GM21447 (cell line): ENCODE measurements around the gene IFNAR1.

Source experiments
- ATAC-seq: cut with Tn5 transposase; IDR thresholded peaks from one replicate; pipeline ENCODE4 v1.9.1; 2021; ENCODE audit not compliant: unreplicated experiment

IFNAR1 gene

DNA sequence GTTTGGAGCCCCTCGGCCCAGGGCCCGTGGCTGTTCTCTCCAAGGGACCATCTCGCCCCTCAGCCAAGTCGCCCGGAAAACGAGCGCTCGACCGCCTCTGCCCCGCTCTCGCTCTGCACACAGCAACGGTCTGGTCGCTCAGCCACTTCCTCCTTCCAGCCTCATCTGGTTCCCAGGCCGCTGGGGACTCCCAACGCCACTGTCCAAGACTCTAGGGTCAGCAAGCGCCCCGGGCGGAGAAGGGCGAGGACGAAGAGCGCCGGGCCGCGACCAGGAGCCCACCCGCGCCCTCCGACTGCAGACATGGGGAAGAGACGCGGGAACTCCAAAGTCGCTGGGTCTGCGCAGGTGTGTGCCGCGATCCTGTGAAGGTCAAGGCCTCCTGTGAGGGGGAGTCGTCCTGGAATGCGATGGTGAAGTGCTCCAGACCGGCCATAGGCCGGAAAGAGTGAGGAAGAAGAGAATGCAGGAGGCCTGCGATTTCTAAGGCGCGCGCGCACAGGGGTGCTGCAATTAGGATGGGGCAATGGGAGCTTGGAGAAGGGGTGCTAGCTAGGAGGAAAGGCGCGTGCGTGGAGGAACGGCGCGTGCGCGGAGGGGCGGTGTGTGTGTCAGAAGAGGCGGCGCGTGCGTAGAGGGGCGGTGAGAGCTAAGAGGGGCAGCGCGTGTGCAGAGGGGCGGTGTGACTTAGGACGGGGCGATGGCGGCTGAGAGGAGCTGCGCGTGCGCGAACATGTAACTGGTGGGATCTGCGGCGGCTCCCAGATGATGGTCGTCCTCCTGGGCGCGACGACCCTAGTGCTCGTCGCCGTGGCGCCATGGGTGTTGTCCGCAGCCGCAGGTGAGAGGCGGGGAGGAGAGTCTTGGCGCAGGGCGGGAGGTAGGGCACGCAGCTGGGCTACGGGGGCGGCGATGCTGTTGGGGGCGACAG is at the start of gene IFNAR1:
Gene IFNAR1, plus strand, starts transcription at position 680 of the 931 bp plus-strand sequence. Its CDS starts 86 bp downstream, at position 766.
- ATAC-seq = peak; percentile 80

DNA sequence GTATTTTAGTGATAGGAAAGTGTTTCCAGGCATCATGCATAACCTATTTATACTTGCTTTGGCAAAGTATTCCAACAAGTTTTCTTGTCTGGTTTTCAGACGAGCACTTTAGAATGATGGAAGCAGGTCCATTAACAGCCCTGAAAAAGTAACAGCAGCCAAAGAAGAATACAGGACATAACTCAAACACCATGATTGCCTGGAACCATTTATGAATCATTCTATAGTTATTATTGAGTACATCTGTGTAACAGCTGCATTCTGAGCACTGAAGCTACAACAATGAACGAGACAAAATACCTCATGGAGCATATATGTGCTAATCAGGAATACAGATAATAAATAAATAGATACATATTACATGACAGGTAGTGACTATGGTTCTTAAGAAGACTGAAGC is 46.0 kb upstream of the IFNAR1 start:
- no peak for ATAC-seq

DNA sequence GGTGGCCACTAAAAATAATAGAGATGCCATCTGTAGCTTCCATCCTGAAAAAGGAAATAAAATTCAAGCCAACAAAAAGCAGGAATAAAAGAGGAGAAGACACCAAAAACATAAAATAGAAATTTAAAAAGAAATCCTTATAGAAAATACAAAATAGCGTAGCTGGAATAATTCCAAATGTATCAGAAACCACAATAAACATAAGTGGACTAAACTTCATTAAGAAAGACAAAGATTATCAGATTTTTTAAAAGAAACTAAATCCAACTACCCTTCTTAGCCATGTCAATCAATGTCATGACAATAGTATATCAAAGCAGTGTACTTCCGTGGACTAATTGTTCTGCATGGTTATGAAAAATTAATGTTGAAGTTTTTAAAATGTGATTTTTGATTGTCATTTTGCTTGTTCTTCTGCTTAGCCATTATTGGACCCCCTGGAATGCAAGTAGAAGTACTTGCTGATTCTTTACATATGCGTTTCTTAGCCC is 45.4 kb upstream of the IFNAR1 start:
- ATAC-seq = no peak

DNA sequence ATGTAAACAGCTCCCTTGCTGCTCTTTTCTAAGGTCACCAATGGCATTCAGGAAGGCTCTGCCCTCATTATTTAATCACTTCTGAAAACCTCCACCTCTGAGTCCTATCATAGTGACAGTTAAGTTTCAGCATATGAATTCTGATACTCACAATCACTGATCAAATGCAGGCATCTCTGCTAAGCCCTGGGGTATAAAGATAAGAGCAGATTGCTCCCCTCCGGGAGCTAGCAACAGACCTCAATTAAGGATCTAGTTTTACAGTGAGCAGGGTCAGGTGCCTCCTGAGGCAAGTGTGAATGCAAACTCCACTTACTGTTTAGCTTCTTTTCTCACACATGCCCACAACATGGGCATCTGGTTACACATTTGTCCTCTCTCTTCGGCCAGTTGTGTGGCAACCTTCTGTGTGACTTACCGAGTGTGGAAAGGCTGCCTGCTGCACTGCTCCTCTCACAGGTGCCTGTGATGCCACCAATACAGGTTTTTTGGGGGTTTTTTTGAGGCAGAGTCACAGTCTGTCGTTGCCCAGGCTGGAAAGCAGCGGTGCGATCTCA is 43.6 kb upstream of the IFNAR1 start:
- ATAC-seq = no peak

DNA sequence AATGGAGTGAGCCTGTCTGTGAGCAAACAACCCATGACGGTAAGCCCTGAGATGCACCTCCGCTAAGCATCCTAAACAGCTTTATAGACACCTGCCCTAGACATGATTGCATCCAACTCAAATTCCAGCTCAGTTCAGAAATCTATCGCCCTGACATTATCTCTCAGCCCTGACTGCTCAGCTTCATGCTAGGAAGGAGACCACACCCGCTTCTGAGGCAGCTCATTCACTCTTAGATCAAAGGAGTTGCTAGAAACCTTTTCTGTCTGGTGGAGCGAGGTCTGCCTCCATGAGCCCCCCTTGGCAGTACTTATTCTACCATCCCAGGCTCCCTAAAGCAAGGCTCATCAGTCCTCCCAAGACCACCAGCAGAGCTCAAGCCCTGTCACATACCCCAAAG is 41.6 kb upstream of the IFNAR1 start:
- ATAC-seq = no peak

DNA sequence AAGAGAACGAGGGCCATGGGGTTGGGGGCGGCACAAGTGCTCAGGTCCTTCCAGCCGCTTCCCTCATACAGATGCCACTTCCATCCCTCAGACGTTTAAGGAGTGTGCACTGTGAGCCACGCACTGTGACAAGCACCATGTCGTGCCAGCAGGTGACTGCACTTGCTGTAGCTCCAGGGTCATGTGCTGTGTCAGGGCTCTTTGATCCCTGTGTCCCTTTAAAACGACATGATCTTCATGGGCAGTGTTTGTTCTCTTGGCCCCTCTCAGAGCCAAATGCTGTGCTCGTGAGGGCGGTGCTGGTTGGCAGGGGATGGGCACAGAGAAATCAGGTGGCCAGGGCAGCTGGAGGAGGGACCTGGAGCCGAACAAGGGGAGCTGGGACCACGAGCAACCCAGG is 38.7 kb upstream of the IFNAR1 start:
- ATAC-seq = no peak

DNA sequence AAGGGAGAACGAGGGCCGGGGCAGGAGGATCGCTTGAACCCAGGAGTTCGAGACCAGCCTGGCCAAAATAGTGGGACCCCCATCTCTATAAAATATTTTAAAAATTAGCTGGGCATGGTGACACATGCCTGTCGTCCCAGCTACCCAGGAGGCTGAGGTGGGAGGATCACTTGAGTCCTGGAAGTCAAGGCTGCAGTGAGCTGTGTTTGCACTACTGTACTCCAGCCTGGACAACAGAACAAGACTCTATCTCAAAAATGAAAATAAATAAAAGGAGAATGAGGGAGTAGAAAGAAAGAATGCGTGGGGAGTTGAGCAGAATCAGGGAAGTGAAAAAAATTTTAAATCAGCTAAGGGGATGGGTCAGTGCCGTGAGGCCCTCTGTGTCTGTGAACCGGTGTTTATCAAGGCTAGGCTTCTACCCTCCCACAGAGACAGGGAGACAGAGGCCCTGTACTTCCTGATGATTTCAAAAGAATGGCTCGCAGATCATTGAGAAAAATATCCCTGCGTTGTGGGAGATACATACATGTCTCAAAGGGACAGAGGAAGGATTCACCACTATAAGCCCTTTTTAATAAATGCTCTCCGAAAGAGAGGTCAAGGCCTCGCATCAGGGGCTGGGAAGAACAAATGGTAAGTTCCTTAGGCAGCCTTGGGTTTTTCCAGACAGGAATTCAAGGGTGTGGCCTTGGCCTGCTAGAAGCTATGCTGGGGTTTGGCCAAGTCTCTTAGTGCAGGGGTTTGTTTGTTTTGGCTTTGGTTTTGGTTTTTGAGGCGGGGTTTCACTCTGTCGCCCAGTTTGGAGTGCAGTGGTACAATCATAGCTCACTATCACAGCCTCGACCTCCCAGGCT is 37.9 kb upstream of the IFNAR1 start:
- no peak for ATAC-seq

DNA sequence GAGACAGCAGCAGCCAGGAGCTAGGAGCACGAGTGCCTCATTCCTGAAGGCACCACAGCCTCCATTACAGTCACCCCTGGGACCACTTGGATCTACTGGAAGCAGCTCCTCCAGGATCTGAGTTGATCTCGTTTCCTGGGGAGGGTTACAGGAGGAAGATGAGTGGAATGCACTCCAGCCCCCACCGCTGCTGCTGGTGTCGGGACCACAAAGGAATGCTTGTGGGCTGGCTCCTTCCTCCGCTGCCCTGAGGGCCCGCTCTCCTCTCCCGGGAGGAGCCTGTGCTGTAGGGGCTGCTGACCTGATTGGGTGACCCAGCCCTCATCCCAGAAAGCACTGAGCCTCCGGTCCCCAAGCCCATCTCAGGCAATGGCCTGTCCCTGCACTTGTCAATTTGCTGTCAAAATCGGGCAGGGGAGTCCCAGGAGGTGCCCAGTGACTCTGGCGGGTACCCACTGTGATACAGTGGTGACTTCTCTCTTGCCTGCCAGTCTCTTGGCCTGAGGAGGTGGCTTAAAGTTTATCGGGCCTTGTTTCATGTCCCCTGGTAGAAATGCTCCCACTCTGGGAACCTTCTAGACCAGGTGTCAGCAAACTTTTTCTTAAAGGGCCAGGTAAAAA is 35.5 kb upstream of the IFNAR1 start:
- ATAC-seq = no peak

DNA sequence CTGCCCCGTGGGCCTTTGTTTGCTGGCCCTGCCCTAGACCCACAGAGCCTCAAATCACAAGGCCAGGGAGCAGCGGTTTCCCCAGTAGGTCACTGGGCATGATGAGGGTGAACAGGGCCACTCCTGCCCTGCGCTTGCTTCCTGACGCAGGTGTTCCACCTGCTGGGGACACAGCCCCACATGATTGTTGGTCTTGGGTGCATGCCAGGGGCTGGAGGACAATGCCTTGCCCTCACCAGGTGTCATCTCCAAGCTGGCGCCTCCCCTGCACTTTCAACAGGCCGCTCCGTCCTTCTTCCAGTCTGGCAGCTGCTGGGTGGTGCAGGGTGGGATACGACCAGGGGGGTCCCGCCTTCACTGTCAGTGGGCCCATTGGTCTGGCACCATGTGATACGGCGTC is 34.3 kb upstream of the IFNAR1 start:
- no peak for ATAC-seq

DNA sequence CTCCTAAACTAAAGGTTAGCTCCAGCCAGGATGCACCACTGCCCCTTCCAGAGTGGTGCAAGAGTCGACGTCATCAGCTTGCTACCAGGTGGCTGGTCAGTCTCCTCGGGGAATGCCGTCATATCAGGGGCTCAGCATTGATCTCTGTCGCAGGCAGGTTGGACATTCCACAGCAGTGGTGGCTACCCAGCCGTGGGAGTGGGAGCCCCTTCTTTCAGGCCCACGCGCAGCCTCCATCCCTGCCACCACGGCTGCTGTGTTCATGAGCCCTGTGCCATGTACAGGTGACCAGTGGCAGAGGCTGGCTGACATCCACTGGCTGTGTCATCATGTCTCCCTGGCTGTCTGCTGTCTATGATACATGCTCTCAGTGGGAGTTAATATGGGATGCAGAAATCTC is 33.1 kb upstream of the IFNAR1 start:
- ATAC-seq = no peak

DNA sequence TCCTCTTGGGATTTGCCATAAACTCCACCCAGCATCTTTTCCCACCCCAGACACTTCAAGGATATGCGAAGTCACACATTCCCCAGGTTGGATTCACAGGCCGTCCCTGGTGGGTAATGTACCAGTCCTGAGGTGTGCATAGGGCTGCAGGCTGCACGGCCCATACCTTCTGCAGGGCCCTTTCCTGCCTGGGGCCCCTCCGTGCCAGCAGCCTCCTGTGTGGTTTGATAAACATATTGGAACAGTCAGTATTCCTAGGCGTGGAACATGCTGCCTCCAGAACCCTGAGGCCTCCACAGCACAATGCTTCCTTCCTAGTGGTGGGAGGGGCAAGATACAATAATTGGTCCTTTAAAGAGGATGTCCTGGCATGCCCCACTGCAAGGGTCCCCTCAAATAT is 32.0 kb upstream of the IFNAR1 start:
- no peak for ATAC-seq

DNA sequence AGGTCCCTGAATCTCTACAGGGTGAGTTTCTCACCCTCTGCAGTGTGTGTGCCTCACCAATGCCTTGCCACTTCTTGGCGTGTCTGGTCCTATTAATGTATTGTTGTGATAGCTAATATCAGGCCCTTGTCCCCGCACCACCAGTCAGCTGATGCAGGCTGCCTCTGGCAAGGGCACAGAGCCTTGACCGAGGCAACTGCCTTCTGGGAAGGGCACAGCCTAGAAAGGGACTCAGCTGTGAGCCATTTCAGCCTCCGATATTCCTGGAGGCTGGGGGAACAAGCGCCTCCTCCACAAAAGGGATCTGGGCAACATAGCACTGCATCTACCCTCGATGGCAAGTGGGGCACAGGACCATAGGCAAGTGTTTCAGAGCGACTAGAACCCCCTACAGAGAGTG is 31.6 kb upstream of the IFNAR1 start:
- no peak for ATAC-seq

DNA sequence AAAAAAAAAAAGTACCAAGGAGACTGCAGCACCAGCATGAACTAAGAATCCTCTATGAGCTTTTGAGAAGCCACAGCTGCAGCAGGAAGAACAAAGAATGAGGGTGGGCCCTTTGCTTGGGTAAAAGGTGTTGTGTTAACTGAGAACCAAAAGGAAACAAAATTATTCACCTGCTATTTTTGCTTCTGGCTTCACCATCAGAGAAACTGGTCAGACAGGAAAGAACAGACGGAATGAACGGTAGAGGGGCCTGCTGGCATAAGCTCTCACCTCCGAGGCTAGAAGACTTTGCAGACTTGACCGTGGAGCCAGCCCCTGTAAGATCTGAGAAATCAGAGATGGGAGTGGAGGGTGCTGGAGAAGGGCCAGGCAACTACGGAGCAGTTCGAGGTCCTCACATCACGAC is 31.0 kb upstream of the IFNAR1 start:
- ATAC-seq = no peak

DNA sequence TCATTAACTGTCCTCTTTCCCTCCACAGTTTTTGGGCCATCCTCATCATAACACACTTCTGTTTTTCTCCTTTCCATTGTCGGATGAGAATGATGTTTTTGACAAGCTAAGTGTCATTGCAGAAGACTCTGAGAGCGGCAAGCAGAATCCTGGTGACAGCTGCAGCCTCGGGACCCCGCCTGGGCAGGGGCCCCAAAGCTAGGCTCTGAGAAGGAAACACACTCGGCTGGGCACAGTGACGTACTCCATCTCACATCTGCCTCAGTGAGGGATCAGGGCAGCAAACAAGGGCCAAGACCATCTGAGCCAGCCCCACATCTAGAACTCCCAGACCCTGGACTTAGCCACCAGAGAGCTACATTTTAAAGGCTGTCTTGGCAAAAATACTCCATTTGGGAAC is 28.6 kb upstream of the IFNAR1 start:
- ATAC-seq = no peak

DNA sequence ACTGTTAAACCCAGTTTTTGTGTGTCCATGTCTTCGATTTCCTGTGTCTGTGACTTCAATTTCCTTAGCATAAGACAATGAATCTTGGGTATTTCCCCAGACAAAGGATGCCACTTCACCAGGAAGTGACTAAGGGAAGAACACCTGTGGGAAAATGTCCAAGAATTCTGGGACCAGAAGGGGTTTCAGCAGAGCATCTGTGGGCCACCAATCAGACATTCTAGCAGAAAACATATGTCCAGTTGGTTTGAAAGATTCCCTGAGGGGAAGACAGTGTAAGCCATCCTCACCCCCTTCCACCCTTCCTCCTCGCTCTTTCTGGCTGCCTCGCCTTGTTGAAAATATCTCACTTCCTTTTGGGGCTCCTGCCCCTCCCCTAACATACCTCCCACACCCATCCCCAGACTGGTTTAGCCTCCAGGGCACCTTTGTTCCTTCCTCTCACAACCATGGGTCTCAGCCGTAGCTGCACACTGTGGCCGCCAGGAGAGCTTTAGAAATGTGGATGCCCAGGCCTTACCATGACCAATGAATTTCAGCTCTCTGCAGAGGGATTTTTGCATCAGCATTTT is 25.5 kb upstream of the IFNAR1 start:
- ATAC-seq = peak; percentile 68

DNA sequence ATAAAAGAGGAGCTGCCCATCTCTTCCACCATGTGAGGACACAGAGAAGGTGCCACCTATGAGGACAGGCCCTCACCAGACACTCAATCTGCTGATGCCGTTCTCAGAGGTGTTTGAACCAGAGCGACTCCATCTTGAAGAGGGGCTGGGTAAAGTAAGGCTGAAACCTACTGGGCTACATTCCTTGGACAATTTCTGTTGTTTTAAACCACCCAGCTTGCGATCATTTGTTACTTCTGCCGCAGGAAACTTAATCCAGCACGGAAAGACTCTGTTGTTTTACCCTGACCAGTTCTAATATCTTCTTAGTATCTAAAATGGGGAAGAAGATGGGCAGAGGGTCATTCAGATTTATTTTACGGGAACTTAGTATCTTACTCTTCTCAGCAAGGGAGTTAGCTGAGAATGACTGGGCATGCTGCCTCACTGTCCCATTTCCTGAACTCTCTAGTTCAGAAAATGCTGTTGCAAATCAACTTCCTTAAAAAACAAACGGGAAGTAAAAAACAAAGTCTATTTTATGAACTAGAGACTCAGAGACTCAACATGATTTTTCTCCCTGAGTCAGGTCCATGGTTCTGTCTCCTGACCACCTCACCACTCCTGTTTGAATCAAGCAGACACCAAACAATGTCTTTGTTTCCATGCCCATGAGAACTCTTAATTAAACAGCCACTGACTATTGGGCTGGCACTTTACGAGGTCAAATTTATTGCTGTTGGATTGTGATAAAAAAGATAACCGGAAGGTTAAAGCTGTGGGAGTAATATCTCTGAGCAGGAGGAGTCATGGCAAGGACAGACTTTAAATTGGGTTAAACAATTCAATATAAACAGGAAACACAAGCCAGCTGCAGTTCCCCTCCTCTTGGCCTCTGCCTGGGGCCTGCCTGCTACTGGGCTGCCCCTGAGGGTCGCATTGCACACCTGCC is 23.8 kb upstream of the IFNAR1 start:
- no peak for ATAC-seq

DNA sequence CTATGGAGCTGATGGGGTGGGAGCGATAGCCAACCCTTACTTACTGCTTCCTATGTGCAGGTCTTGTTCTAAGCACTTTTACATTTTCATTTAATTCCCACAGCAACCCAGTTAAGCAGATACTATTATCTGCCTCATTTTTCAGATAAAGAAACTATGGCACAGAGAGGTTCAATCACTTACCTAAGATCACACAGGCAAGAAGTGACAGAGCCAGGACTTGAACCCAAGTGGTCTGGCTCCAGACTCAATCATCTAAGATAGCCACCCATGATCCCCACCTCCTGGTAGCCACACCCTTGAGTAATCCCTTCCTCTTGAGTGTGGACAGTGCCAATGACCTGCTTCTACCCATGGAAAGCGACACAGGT is 23.2 kb upstream of the IFNAR1 start:
- no peak for ATAC-seq

DNA sequence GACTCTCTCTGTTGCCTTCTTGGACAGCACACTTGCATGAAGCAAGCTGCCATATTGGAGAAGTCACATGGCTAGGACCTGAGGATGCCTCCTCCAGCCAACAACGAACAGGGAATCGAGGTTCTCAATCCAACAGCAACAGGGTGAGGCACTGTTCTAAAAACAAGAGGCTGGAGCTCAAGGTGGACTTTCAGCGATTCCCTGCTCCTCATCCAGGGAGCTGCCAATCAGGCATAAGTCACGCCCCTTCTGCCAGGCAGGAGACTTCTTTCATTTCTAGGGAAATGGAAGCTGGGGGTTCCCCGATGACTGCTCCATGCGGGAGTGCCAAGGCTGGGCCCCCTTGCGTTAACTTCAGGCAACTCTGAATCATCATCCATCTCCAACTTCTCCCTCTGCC is 22.7 kb upstream of the IFNAR1 start:
- ATAC-seq = no peak

DNA sequence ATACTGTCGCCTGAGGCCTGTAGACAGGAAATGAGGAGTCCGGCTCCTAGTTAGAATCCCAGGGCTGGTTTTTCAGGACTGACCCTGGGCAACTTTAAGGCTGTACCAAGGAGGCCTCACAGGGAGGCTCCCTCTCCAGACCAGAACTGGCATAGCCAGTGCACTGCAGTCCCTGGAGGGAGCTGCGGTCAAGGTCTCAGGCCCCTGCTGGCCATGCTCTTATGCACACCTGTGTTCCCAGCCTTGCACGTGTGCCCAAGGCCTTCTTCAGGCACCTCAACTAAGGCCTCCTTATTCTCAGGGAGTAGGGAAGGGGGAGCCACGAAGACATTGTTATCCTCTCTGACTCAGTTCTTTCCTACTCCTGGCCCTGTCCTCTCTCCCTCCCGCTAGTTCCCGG is 22.0 kb upstream of the IFNAR1 start:
- no peak for ATAC-seq

DNA sequence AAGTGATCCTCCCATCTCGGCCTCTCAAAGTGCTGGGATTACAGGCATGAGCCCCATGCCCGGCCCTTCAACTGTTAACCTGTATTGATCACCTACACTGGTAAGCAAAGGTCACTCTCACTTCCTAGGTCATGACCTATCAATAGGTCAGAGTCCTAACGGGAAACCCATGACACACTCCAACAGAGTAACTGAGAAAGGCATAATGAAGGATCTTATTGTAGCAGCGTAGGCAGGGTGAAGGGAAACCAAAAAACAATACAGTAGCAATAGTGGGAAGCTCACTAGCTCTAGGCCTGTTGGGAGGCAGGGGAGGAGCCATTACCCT is 19.5 kb upstream of the IFNAR1 start:
- no peak for ATAC-seq
